Body of pancreas (tissue), 4 donors: ENCODE results near the gene SUPT3H. TPM values are rescaled to one million over a fixed set of nuclear protein-coding genes. Genes with fewer than 3 reads are reported as not detected.
A peak's percentile ranks its signal among the peaks of the same experiment; 100 is the strongest.

Experiments
- ATAC-seq: fragments of 150-250 bp; one replicate; pipeline ENCODE4 v1.9.1; 2016
- DNase-seq, 4 donors: peaks; one replicate each; pipeline ENCODE4 v3.0.0-alpha.2; 2019
- H3K27ac ChIP-seq, 4 donors: fragments of 200-600 bp; sonication (generic); 1 replicate in 3 of 4; 2 replicates in 1 of 4; pipeline versions ENCODE4 v1.5.1 to v1.6.1; 2016 to 2019; ENCODE audit warnings: mild to moderate bottlenecking in 1 of 4, mixed read lengths in 1 of 4, moderate library complexity in 1 of 4
- H3K27me3 ChIP-seq, 2 donors: fragments of 200-600 bp; sonication (generic); one replicate each; pipeline ENCODE4 v1.6.0; 2016; ENCODE audit warnings: mild to moderate bottlenecking in 1 of 2
- H3K36me3 ChIP-seq, 2 donors: fragments of 200-600 bp; sonication (generic); replicated peaks in 1 of 2; 2 replicates each; pipeline ENCODE4 v1.5.1; 2016; ENCODE audit warnings: low read depth in 2 of 2; ENCODE audit not compliant: insufficient read depth in 1 of 2
- H3K4me1 ChIP-seq: fragments of 200-600 bp; sonication (generic); one replicate; pipeline ENCODE4 v1.6.0; 2016
- H3K4me3 ChIP-seq, 2 donors: fragments of 200-600 bp; sonication (generic); 1 replicate in 1 of 2; 2 replicates in 1 of 2; pipeline ENCODE4 v1.5.1; 2016 to 2019
- H3K9me3 ChIP-seq, 3 donors: fragments of 200-600 bp; sonication (generic); 1 replicate in 2 of 3; 2 replicates in 1 of 3; pipeline ENCODE4 v1.5.1; 2016
- POLR2A ChIP-seq, 3 donors: fragments of 450-650 bp; IDR thresholded peaks; one replicate each; pipeline ENCODE4 v1.6.1; 2016; ENCODE audit warnings: antibody characterized with exemption in 3 of 3, mild to moderate bottlenecking in 2 of 3
- WGBS, 2 donors: methylation state at CpG; one replicate each; pipeline ENCODE4 v1.1.5; 2017; 5-methylcytosine and 5-hydroxymethylcytosine counted together
- intact Hi-C: fragments of 100-400 bp; cut with DNase I; formaldehyde crosslinking; loops from one replicate; pipeline ENCODE4 v1.15.1; 2023
- total RNA-seq, 2 donors: library from RNA; depleted of rRNA; stranded (reverse); fragments of >200 nt; gene quantifications; one replicate each; pipeline ENCODE4 v1.1.0, GENCODE V29; 2016
- TF ChIP-seq, protein P1 (sequence below), 7 experiments: fragments of 450-650 bp in 4 of 7; fragments of 200-600 bp in 3 of 7; sonication (generic) in 3 of 7; IDR thresholded peaks; one replicate each; pipeline ENCODE4 v1.5.1; 2016 to 2019; ENCODE audit warnings: antibody characterized with exemption in 7 of 7

SUPT3H gene
- total RNA-seq = 1 to 10 TPM; 4.9 to 6.7 TPM

DNA sequence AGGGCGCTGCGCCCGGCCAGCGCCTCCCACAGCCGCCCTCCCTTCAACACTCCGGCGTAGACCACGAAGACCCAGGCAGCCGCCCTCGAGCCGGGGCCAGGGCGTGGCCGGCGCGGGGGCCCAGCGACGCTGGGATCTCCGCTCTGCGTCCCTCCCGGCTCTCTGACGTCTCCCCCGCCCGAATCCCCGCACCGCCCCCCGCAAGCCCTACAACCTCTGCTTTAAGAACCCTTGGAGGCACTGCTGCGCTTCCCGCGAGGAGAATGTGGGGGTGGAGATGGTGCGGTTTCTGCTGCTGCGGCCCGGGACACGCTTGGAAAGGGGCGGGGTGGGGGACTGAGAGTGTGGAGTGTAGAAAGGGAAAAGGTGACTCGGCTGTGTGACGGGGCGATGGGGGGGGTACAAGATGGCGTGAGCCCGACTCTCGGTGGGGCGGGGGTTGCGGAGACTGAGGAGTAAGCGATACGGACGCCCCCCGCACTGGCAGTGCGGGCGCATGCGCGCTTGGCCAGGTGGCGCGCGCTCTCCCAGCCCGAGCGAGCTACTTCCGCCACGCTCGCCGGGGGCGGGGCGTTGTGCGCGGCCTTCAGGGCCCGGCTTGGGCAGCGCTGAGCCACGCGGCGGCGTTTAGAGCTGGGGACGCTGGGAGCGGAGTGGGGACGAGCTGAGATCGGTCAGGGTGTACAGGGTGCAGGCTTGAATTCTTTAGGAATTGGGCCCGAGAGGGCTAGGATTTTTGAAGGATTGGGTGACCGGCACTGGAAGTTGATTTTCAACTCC, at the start of gene SUPT3H:
TSS of gene SUPT3H (minus strand) at position 381 of the 780 bp plus-strand sequence.
- Histone ChIP-seq H3K36me3 (no peaks in the 10 kb centered on the region), H3K4me1 (peaks cover 10% of the 10 kb centered on the region), H3K27me3 (no peaks in the 10 kb centered on the region), H3K9me3 (no peaks in the 10 kb centered on the region), H3K4me3 (peak within 1 kb of the TSS; percentile 78 to 86), H3K27ac (peak within 1 kb of the TSS; percentile 94 to 99 (median 96))
- TF ChIP-seq, protein P1, sequence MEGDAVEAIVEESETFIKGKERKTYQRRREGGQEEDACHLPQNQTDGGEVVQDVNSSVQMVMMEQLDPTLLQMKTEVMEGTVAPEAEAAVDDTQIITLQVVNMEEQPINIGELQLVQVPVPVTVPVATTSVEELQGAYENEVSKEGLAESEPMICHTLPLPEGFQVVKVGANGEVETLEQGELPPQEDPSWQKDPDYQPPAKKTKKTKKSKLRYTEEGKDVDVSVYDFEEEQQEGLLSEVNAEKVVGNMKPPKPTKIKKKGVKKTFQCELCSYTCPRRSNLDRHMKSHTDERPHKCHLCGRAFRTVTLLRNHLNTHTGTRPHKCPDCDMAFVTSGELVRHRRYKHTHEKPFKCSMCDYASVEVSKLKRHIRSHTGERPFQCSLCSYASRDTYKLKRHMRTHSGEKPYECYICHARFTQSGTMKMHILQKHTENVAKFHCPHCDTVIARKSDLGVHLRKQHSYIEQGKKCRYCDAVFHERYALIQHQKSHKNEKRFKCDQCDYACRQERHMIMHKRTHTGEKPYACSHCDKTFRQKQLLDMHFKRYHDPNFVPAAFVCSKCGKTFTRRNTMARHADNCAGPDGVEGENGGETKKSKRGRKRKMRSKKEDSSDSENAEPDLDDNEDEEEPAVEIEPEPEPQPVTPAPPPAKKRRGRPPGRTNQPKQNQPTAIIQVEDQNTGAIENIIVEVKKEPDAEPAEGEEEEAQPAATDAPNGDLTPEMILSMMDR (IDR thresholded peaks at IDR 0.05) = peak in 3 of 7 experiments; percentile 29 to 42 (median 37)
- peak; percentile 58 to 81 (median 81) for TF ChIP-seq POLR2A (IDR thresholded peaks at IDR 0.05)
- intact Hi-C loops = no loop called here
- WGBS, 2 donors = 0 to 1% methylated on average over 25 to 68 of the region's 75 CpGs
- peak; percentile 93 for ATAC-seq
- peak; percentile 90 to 93 (median 92) for DNase-seq

DNA sequence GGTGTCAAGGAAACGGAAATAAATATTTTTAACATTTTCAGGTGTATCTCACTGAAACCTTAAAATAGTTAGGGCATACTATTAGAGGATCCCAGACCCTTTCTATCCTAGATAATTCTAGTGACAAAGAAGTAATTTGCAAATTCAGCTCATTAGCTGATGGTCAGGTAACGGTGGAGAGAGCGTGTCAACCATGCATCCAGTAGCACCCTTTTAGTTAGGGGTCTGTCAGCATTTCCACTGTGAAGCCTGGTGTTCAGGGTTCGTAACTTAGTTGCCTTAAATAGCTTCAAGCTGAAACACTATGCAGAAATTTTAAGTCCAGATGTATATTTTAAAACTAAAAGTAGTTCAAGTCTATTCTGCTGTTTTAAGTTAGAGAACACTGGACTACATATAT, 48.5 kb upstream of the SUPT3H start:
- Histone ChIP-seq H3K4me3 (no peak overlapping the region), H3K9me3 (no peaks in the 10 kb centered on the region), H3K4me1 (peaks cover 26% of the 10 kb centered on the region), H3K27ac (no peak overlapping the region), H3K36me3 (no peaks in the 10 kb centered on the region), H3K27me3 (peaks cover 5 to 21% of the 10 kb centered on the region in 2 donors)
- ATAC-seq (no peak), DNase-seq (no peak)
- intact Hi-C loops = no loop called here
- TF ChIP-seq, protein P1 (IDR thresholded peaks at IDR 0.05) = no peak
- 85 to 88% methylated on average over 4 of the region's 4 CpGs for WGBS, 2 donors

DNA sequence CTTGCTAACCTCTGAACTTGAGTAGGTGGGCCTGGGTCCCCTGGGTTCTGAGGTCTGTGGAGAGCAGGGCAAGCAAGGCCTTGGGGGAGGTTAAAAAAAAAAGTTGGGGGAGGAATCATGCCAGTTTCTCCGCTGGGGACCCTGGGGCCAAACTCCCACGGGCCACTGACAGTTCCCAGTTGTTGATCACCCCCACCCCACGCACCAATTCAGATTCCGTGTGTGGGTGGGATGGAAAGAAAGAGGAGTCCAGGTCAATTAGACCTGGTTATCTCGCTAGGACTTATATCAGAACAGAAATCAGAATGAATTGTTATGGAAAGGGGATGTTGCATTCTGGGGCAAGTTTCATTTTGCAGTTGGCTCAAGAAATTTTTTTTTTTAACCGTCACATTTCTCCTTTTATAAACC, 46.7 kb upstream of the SUPT3H start:
- intact Hi-C loops = no loop called here
- Histone ChIP-seq H3K4me1 (peaks cover 44% of the 10 kb centered on the region), H3K9me3 (no peaks in the 10 kb centered on the region), H3K4me3 (no peak overlapping the region), H3K27ac (peak overlapping the region in 1 of 4 donors; percentile 62), H3K36me3 (no peaks in the 10 kb centered on the region), H3K27me3 (peaks cover 5 to 37% of the 10 kb centered on the region in 2 donors)
- ATAC-seq (no peak), DNase-seq (no peak)
- TF ChIP-seq, protein P1 (IDR thresholded peaks at IDR 0.05) = no peak
- no peak for TF ChIP-seq POLR2A (IDR thresholded peaks at IDR 0.05)
- 63 to 76% methylated on average over 6 of the region's 6 CpGs for WGBS, 2 donors

DNA sequence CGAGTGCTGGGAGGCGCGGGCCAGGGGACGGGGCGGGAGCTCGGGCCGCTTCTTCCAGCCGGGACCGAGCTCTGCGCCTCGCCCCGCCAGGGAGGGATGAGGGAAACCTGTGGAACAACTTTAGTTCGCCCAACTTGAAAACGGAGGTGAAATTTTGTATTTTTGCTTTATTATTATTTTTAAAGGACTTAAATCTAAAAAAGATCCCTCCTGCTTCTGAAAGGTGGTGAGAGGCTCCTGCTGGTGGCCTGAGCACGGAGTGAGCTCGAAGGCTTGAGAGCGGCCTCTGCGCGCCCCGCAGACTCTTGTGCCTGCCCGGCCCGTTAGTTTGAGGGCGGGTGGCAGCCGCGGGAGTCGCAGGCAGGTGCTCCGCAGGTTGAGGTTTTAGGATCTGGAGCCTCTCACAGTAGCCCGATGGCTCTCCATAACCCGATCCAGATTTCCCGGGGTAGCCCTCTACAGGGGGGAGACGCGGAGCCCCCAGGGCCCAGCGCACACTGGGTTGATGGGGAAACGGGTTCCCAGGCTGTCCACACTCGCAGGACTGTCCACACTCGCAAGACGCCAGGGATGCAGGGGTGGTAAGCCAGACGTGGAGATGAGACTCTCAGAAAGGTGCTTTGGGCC, 46.2 kb upstream of the SUPT3H start:
- intact Hi-C loops = no loop called here
- 14 to 15% methylated on average over 24 to 38 of the region's 38 CpGs for WGBS, 2 donors
- ATAC-seq = peak; percentile 5

More for the DNA sequence above, 46.2 kb upstream of the SUPT3H start:
- no peaks in the 10 kb centered on the region for H3K36me3 ChIP-seq
- no peaks in the 10 kb centered on the region for H3K9me3 ChIP-seq
- H3K27me3 ChIP-seq = peaks cover 5 to 41% of the 10 kb centered on the region in 2 donors
- no peak for TF ChIP-seq POLR2A (IDR thresholded peaks at IDR 0.05)
- TF ChIP-seq, protein P1 (IDR thresholded peaks at IDR 0.05) = no peak
- peak overlapping the region in 1 of 2 donors; percentile 23 for H3K4me3 ChIP-seq
- DNase-seq = peak in 2 of 4 donors; percentile 6 to 26
- peak overlapping the region in 2 of 4 donors; percentile 10 to 62 for H3K27ac ChIP-seq
- H3K4me1 ChIP-seq = peaks cover 46% of the 10 kb centered on the region
